ENCODE measurements around the gene MESD. TPM values are rescaled to one million over a fixed set of nuclear protein-coding genes. Genes with fewer than 3 reads are reported as not detected.
A peak's percentile ranks its signal among the peaks of the same experiment; 100 is the strongest.

MESD gene
- 10.9 and 13.7 TPM in 2 replicates for total RNA-seq (2014; rRNA removed; shearing (Covaris generic); ENCODE audit: low replicate concordance)

DNA sequence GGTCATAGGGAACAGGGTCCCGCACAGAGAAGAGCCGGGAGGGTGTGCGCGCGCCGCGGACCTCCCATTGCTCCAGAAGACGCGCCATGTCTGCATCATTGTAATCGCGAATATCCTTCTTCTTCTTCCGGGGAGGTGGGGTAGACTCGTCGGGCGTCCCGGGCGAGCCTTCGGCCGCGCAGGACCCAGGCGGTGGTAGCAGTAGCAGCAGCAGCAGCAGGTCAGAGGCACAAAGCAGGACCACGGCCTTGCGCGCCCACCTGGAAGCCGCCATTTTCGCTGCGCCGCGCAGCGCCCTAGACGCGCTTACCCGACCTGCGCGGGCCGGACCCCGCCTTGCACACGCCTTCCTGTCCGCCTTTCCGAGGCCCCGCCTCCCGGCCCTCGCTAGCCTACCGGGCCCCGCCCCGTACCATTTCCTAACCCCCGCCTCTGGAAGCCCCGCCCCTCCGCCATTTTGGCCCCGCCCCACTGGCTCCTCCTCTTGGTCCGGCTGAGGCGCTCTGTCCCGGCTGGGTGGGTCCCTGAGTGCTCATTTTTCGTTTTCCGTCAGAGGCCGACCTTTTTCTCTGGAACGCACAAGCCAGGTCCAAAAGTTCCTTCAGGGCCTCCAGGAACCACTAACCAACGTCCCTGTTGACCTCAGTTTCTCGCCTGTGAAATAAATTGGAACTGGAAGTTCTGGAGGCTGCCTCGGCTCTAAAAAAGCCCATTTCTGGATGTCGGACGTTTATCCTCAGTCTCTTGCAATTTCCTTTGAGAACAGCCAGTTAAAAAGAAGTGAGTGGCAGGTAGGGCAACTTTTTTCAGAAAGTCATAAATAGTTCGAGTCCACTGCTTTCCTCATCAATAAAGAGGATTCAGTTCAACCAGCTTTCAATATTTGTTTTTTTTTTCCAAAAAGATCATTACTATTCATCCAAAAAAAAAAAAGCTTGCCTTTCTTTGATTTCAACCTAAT, at the start of gene MESD:
Gene MESD (minus strand): TSS at position 302 of the 961 bp plus-strand sequence. CDS start 28 bp downstream, at position 274.
- Histone ChIP-seq H3K27ac (ENCODE audit: low read length) (no peak within 1 kb of the TSS), H3K9me3 (ENCODE audit: low read length) (no peaks in the 10 kb centered on the region), H3K36me3 (ENCODE audit: insufficient read depth, low read length) (no peaks in the 10 kb centered on the region), H3K79me2 (ENCODE audit: low read length) (peaks cover 48% of the 10 kb centered on the region), H3K4me3 (ENCODE audit: low read length) (peak within 1 kb of the TSS; percentile 89), H3K9ac (ENCODE audit: low read length) (peak within 1 kb of the TSS; percentile 89), H3K9me2 (replicated peaks; ENCODE audit: insufficient read depth, low read length) (no peaks in the 10 kb centered on the region), H4K20me1 (ENCODE audit: insufficient read depth, low read depth, low read length) (no peaks in the 10 kb centered on the region), H3K4me1 (ENCODE audit: low read length) (peaks cover 45% of the 10 kb centered on the region), H2AFZ (ENCODE audit: low read length) (peak within 1 kb of the TSS; percentile 78), H3K27me3 (ENCODE audit: low read length) (no peaks in the 10 kb centered on the region), H3K4me2 (ENCODE audit: low read depth, low read length, poor library complexity, severe bottlenecking) (peak within 1 kb of the TSS; percentile 81)
- peak; percentile 98 for DNase-seq

DNA sequence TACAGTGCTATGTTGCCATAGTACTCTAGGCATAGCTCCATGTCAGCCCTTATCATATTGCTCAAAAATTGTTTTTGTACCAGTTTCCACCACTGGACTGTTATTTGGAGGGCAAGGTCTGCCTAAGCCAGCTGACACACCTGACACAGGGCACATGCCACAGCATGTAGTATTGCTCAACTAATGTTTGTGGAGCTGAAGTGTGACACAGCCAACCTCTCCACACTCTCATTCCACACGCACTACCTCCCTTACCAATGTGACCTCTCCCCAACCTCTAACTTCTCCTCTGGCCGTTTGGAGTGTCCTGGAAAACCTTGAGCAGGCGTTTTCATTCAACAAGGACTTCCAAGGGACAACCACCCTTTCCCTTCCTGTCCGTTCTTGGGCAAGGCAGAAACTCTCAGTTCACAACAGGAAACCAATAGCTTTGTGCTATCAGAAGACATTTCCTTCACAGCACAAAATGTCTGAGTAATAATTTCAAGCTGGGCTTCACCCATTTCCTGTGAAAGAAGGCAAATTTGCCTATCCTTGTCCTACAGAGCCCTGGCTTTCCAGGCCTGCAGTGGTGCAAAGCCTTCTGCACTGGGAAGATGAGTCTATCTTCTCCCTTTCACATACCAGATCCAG, 49.5 kb upstream of the MESD start:
- no peaks in the 10 kb centered on the region for H4K20me1 ChIP-seq (ENCODE audit: insufficient read depth, low read depth, low read length)
- no peaks in the 10 kb centered on the region for H3K79me2 ChIP-seq (ENCODE audit: low read length)
- no peak overlapping the region for H2AFZ ChIP-seq (ENCODE audit: low read length)
- no peaks in the 10 kb centered on the region for H3K36me3 ChIP-seq (ENCODE audit: insufficient read depth, low read length)
- no peaks in the 10 kb centered on the region for H3K4me1 ChIP-seq (ENCODE audit: low read length)
- no peaks in the 10 kb centered on the region for H3K27me3 ChIP-seq (ENCODE audit: low read length)
- no peaks in the 10 kb centered on the region for H3K9me2 ChIP-seq (replicated peaks; ENCODE audit: insufficient read depth, low read length)
- no peak overlapping the region for H3K4me2 ChIP-seq (ENCODE audit: low read depth, low read length, poor library complexity, severe bottlenecking)
- H3K4me3 ChIP-seq (ENCODE audit: low read length): no peak overlapping the region
- H3K9ac ChIP-seq (ENCODE audit: low read length): no peak overlapping the region
- H3K9me3 ChIP-seq (ENCODE audit: low read length): no peaks in the 10 kb centered on the region
- no peak for DNase-seq
- H3K27ac ChIP-seq (ENCODE audit: low read length): no peak overlapping the region

DNA sequence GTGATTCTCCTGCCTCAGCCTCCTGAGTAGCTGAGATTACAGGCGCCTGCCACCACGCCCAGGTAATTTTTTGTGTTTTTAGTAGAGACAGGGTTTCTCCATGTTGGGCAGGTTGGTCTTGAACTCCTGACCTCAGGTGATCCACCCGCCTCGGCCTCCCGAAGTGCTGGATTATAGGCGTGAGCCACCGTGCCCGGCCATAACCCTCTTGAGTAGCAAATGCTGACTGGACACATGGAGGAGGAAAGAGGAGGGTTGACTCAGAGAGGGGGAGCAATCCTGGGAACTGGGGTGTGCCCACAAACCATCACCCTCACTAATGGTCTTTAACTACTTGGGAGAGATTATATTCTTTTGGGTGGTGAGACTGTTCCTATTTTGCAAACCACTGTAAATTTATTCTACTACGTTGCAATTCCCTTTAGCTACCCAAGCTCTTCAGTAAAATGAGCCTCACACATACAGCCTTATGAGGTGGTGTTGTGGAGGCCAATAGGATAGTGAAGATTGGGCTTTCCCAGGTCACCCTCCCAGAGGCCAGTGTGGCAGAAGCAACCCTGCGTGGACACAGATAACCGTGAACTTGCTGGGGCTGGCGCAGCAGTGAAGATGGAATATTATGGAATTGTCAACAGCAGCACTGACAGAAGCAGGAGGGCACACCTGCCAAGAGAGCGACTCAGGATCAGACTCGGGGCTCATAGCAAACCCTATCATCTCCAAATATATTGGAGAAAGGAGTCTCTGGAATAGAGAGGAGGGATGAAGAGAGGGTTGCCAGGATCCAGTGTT, 48.5 kb upstream of the MESD start:
- Histone ChIP-seq H3K36me3 (ENCODE audit: insufficient read depth, low read length) (no peaks in the 10 kb centered on the region), H3K27ac (ENCODE audit: low read length) (no peak overlapping the region), H3K9me2 (replicated peaks; ENCODE audit: insufficient read depth, low read length) (no peaks in the 10 kb centered on the region), H3K4me2 (ENCODE audit: low read depth, low read length, poor library complexity, severe bottlenecking) (no peak overlapping the region), H4K20me1 (ENCODE audit: insufficient read depth, low read depth, low read length) (0 out of 2 replicates have a peak, but pooled peaks cover 4% of the 10 kb centered on the region), H3K9me3 (ENCODE audit: low read length) (no peaks in the 10 kb centered on the region), H3K4me3 (ENCODE audit: low read length) (no peak overlapping the region), H2AFZ (ENCODE audit: low read length) (no peak overlapping the region), H3K4me1 (ENCODE audit: low read length) (no peaks in the 10 kb centered on the region), H3K9ac (ENCODE audit: low read length) (no peak overlapping the region), H3K27me3 (ENCODE audit: low read length) (no peaks in the 10 kb centered on the region), H3K79me2 (ENCODE audit: low read length) (no peaks in the 10 kb centered on the region)
- DNase-seq: no peak

DNA sequence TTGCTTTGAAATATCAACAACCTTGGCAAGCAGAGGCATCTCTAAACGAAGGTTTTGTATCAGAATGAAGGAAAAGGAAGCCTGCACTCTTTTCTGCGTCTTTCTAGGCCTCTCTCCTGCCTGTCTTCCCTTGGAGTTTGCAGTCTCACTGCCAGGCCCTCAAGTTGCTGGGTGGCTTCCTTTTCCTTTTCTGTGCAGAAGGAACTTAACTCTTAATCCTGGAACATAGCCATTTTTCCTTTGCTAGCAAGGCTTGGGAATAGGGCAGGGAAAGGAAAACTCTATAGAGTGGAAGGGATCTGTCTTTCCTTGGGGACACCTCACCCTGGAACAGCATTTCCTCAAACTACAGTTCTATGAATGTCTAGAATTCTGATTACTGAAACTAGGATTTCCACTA, 43.9 kb upstream of the MESD start:
- no peak overlapping the region for H3K4me2 ChIP-seq (ENCODE audit: low read depth, low read length, poor library complexity, severe bottlenecking)
- no peaks in the 10 kb centered on the region for H3K79me2 ChIP-seq (ENCODE audit: low read length)
- no peaks in the 10 kb centered on the region for H3K9me2 ChIP-seq (replicated peaks; ENCODE audit: insufficient read depth, low read length)
- 0 out of 2 replicates have a peak, but pooled peaks cover 4% of the 10 kb centered on the region for H4K20me1 ChIP-seq (ENCODE audit: insufficient read depth, low read depth, low read length)
- no peaks in the 10 kb centered on the region for H3K27me3 ChIP-seq (ENCODE audit: low read length)
- no peak overlapping the region for H2AFZ ChIP-seq (ENCODE audit: low read length)
- DNase-seq: no peak
- H3K9me3 ChIP-seq (ENCODE audit: low read length): no peaks in the 10 kb centered on the region
- H3K27ac ChIP-seq (ENCODE audit: low read length): no peak overlapping the region
- no peak overlapping the region for H3K9ac ChIP-seq (ENCODE audit: low read length)
- H3K4me1 ChIP-seq (ENCODE audit: low read length): peaks cover 5% of the 10 kb centered on the region; the same call in 1 of the 2 replicates
- no peak overlapping the region for H3K4me3 ChIP-seq (ENCODE audit: low read length)
- no peaks in the 10 kb centered on the region for H3K36me3 ChIP-seq (ENCODE audit: insufficient read depth, low read length)

DNA sequence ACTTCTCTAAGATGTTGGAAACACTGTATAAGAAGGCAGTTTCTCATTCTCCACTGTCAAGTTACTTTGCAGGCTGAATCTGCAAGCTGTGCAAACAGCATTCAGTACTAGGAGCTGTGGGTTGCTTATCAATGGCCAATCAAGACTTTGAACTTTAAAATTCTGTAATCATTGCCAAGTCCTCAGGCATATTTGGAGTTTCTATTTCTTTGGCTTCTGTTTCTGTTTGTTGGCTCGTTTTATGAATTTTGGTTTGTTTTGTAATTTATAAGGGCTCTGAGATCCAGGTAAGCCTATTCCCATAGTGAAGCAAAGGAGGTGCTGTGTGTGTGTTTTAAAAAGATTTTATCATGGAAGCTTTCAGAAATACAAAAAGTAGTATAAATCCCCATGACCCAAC, 43.2 kb upstream of the MESD start:
- Histone ChIP-seq H3K36me3 (ENCODE audit: insufficient read depth, low read length) (no peaks in the 10 kb centered on the region), H3K79me2 (ENCODE audit: low read length) (no peaks in the 10 kb centered on the region), H3K9ac (ENCODE audit: low read length) (no peak overlapping the region), H2AFZ (ENCODE audit: low read length) (no peak overlapping the region), H3K4me3 (ENCODE audit: low read length) (no peak overlapping the region), H3K4me1 (ENCODE audit: low read length) (peaks cover 5% of the 10 kb centered on the region; the same call in 1 of the 2 replicates), H3K9me3 (ENCODE audit: low read length) (no peaks in the 10 kb centered on the region), H3K9me2 (replicated peaks; ENCODE audit: insufficient read depth, low read length) (no peaks in the 10 kb centered on the region), H3K27ac (ENCODE audit: low read length) (no peak overlapping the region), H4K20me1 (ENCODE audit: insufficient read depth, low read depth, low read length) (0 out of 2 replicates have a peak, but pooled peaks cover 4% of the 10 kb centered on the region), H3K27me3 (ENCODE audit: low read length) (no peaks in the 10 kb centered on the region), H3K4me2 (ENCODE audit: low read depth, low read length, poor library complexity, severe bottlenecking) (no peak overlapping the region)
- DNase-seq: no peak

DNA sequence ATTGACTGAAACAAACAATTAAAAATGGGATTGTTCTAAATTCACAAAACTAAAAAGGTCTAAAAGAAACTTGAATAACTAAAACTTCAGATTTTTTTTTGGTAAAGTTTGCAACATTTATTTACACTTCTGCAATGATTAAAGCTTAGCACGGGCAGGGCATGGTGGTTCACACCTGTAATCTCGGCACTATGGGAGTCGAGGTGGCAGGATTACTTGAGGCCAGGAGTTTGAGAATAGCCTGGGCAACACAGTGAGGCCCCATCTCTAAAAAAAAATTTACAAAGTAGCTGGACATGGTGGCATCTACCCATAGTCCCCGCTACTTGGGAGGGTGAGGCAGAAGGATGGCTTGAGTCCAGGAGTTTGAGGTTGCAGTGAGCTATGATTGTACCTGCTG, 42.7 kb upstream of the MESD start:
- no peak overlapping the region for H2AFZ ChIP-seq (ENCODE audit: low read length)
- no peaks in the 10 kb centered on the region for H3K27me3 ChIP-seq (ENCODE audit: low read length)
- 0 out of 2 replicates have a peak, but pooled peaks cover 4% of the 10 kb centered on the region for H4K20me1 ChIP-seq (ENCODE audit: insufficient read depth, low read depth, low read length)
- no peak overlapping the region for H3K4me2 ChIP-seq (ENCODE audit: low read depth, low read length, poor library complexity, severe bottlenecking)
- H3K9me2 ChIP-seq (replicated peaks; ENCODE audit: insufficient read depth, low read length): no peaks in the 10 kb centered on the region
- no peaks in the 10 kb centered on the region for H3K79me2 ChIP-seq (ENCODE audit: low read length)
- H3K27ac ChIP-seq (ENCODE audit: low read length): no peak overlapping the region
- H3K4me1 ChIP-seq (ENCODE audit: low read length): peaks cover 5% of the 10 kb centered on the region; the same call in 1 of the 2 replicates
- no peaks in the 10 kb centered on the region for H3K36me3 ChIP-seq (ENCODE audit: insufficient read depth, low read length)
- no peak overlapping the region for H3K9ac ChIP-seq (ENCODE audit: low read length)
- no peaks in the 10 kb centered on the region for H3K9me3 ChIP-seq (ENCODE audit: low read length)
- no peak overlapping the region for H3K4me3 ChIP-seq (ENCODE audit: low read length)
- no peak for DNase-seq

DNA sequence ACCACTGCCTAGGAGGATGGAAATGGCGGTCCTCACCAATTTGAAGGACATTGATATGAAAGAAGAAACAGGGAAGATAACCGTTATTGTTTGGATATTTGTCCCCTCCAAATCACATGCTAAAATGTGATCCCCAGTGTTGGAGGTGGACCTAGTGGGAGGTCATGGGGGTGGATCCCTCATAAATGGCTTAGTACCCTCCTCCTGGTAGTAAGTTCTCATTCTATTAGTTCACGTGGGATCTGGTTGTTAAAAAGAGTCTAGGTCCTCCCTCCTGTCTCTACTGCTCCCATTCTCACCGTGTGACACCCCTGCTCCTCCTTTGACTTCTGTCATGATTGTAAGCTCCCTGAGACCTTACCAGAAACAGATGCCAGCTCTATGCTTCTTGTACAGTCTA, 41.6 kb upstream of the MESD start:
- no peak overlapping the region for H3K9ac ChIP-seq (ENCODE audit: low read length)
- H4K20me1 ChIP-seq (ENCODE audit: insufficient read depth, low read depth, low read length): 0 out of 2 replicates have a peak, but pooled peaks cover 4% of the 10 kb centered on the region
- no peak overlapping the region for H3K4me3 ChIP-seq (ENCODE audit: low read length)
- no peak for DNase-seq
- H3K36me3 ChIP-seq (ENCODE audit: insufficient read depth, low read length): no peaks in the 10 kb centered on the region
- no peak overlapping the region for H2AFZ ChIP-seq (ENCODE audit: low read length)
- H3K27me3 ChIP-seq (ENCODE audit: low read length): no peaks in the 10 kb centered on the region
- H3K9me3 ChIP-seq (ENCODE audit: low read length): no peaks in the 10 kb centered on the region
- no peaks in the 10 kb centered on the region for H3K9me2 ChIP-seq (replicated peaks; ENCODE audit: insufficient read depth, low read length)
- no peak overlapping the region for H3K27ac ChIP-seq (ENCODE audit: low read length)
- H3K4me1 ChIP-seq (ENCODE audit: low read length): peaks cover 5% of the 10 kb centered on the region; the same call in 1 of the 2 replicates
- no peaks in the 10 kb centered on the region for H3K79me2 ChIP-seq (ENCODE audit: low read length)
- no peak overlapping the region for H3K4me2 ChIP-seq (ENCODE audit: low read depth, low read length, poor library complexity, severe bottlenecking)
